Colon (tissue), 2 donors: ENCODE data around the gene CNPY1.
"Not testable (repeated sequence)": the region's sequence is repeated elsewhere in the genome, so short reads cannot be mapped to it uniquely, and the experiment has no call there.

Source experiments
- FAIRE-seq: peaks from 2 replicates; lab custom pipeline; 2012; peaks lifted over from hg19 to GRCh38; lab: Jason Lieb, UNC
- donor health status: control.
- donor health status: control.

Gene CNPY1

DNA sequence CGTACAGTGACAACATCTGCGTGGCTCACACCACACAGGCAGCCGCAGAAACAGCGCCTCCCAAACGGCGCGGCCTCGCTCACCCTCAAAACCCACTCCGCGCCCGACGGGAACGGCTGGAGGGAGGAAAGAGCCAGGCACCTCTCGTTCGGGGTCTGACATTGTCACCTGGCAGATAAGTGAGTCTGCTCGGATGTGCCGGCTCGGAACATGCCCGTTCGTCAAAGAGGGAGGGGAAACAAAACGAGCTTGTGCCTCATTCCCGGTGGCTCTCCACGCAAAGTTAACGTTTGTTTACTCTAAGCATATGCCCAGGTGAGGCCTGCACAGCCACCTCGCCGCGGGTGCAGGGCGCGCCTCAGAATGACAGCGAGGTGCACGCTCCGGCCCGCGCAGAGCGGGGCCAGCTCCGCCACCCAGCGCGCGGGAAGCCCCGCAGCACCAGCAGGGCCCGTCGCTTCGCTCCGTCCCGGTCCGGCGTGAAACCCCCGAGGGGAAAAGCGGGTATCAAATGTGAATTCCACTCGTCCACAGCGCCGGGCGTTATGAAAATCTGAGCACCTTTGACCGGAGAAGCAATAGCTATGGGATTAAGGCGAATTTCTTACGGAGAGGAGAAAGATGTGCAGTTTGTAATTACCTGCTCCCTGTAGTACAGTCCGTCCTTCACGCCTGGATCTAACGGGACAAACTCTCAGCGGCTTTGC lies 13.1 kb downstream of the CNPY1 start:
- FAIRE-seq: no peak

GRCh38 chr7:155532792-155533119 lies 13.6 kb downstream of the CNPY1 start:
- no peak for FAIRE-seq

GRCh38 chr7:155531681-155532080 lies 14.7 kb downstream of the CNPY1 start:
- FAIRE-seq: no peak

- no peak for FAIRE-seq
Observed at GRCh38 chr7:155530601-155531000, 15.8 kb downstream of the CNPY1 start.

- no peak for FAIRE-seq
Observed at GRCh38 chr7:155529845-155530244, 16.5 kb downstream of the CNPY1 start.

DNA sequence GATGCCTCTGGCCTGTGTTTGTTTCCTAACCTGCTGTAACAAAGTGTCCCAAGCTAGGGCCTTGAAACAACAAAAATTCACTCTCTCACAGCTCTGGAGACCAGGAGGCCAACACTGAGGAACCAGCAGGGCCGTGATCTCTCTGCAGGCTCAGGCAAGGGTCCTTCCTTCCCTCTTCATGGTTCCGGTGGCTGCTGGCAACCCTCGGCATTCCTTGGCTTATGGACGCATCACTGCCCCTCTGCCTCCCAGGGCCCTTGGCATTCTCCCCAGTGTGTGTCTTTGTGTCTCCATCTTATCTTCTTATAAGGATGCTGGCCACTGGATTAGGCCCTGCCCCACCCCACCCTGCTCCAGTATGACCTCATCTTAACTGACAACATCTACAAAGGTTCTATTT lies 17.0 kb downstream of the CNPY1 start:
- no peak for FAIRE-seq

- FAIRE-seq: no peak
Observed at GRCh38 chr7:155527664-155528063, 18.7 kb downstream of the CNPY1 start.

- FAIRE-seq: no peak
Observed at GRCh38 chr7:155526225-155526624, 20.1 kb downstream of the CNPY1 start.

GRCh38 chr7:155524018-155524556 lies 22.3 kb downstream of the CNPY1 start:
- no peak for FAIRE-seq

DNA sequence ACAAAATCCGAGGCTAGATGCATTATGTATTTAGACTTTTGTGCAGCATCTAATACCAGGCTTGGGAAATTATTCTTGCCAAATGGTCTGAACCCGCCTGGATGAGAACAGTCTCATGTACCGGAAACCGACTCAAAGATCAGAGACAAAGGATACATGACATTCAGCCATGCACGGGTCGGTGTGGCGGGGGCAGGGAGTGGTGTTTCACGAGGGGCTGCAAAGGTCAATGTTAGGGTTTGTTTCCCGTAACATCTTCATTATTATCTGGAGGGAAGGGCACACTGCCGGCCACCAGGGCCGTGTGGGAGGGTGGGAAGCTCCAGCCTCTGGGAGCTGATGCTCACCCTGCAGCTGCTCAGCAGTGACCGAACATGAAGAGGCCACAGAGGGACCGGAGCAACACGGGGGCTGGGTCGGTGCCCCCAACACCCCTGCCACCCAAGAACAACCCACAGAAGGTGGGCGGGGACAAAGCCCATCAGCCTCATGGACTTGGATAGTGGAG lies 23.1 kb downstream of the CNPY1 start:
- FAIRE-seq: no peak

DNA sequence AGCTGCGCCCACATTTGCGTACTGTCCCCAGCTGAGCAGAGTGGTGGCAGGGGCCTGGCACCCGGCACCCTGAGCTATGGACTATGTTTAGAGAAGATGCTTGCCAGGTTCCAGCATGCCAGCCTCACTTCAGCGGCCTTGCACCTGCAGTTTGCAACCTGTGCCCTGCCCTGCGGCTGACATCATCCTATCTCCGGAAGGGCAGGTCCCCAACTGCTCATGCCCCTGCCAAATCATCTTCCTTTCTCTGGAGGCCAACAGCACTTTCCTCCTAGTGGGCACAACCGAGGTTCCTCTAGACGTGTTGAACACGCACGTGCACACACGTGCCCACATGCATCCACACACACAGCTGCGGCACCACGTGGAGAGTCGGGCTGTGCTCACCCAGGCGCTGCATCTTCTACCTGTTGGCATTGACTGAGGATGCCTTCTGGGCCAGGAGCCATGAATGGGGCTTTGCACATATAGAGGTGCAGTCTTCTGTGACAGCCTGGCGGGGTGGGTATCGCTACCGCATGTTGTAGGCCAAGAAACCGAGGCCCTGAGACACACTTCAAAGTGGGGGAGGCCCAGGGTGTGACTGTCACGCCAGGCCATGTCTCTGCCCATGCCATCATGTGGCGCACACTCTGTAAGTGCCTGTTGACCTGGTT lies 24.5 kb downstream of the CNPY1 start:
- no peak for FAIRE-seq

- no peak for FAIRE-seq
Observed at GRCh38 chr7:155521007-155521742, 25.2 kb downstream of the CNPY1 start.

DNA sequence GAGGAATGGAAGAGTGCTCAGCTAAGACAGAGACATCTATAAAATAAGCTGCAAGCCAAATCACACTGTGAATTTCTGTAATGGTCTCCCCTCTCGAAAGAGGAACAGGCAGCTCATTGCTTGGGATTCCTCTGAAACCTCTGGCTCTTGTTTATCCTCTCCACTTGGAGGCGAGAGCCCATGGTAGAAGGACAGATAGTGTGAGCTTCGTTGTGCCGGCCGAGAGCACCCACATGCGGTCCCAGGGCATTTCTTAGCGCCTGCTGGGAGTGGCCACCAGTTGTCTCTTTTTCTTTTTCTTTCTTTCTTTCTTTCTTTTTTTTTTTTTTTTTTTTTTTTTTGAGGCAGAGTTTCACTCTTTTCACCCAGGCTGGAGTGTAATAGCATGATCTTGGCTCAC lies 26.2 kb downstream of the CNPY1 start:
- FAIRE-seq: no peak

DNA sequence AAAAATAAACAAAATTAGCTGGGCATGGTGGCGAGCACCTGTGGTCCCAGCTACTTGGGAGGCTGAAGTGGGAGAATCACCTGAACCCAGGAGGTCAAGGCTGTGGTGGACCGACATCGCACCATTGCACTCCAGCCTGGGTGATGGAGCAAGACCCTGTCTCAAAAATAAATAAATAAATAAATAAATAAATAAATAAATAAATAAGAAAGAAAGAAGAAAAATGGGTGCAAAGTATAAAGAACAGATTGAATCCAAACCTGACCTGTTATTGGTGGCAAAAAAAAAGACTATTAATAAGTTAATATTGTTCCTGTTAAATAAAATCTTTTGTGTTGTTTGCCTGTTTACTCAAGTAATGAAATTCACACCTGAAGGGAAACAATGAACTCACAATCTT lies 27.0 kb downstream of the CNPY1 start:
- not testable (repeated sequence) for FAIRE-seq

GRCh38 chr7:155518633-155519032 lies 27.7 kb downstream of the CNPY1 start:
- no peak for FAIRE-seq

- FAIRE-seq: no peak
Observed at GRCh38 chr7:155517969-155518368, 28.4 kb downstream of the CNPY1 start.

GRCh38 chr7:155517452-155517851 lies 28.9 kb downstream of the CNPY1 start:
- no peak for FAIRE-seq

GRCh38 chr7:155516466-155516865 lies 29.9 kb downstream of the CNPY1 start:
- no peak for FAIRE-seq

- no peak for FAIRE-seq
Observed at GRCh38 chr7:155515318-155515717, 31.0 kb downstream of the CNPY1 start.

- FAIRE-seq: no peak
Observed at GRCh38 chr7:155514296-155514695, 32.1 kb downstream of the CNPY1 start.

- no peak for FAIRE-seq
Observed at GRCh38 chr7:155513543-155514285, 32.6 kb downstream of the CNPY1 start.

- no peak for FAIRE-seq
Observed at GRCh38 chr7:155512246-155512887, 34.0 kb downstream of the CNPY1 start.
